ENCODE results near the gene KCNK16.

- TF ChIP-seq CTCF (IDR thresholded peaks at IDR 0.05) (no peak), POLR2A (IDR thresholded peaks at IDR 0.05) (no peak)
Observed at GRCh38 chr6:39276379-39276995, 46.0 kb downstream of the KCNK16 start.

Measured in body of pancreas (tissue), 4 donors.